GM13976 (cell line): ENCODE data around the gene RGS16.
"Not testable (repeated sequence)": the region's sequence is repeated elsewhere in the genome, so short reads cannot be mapped to it uniquely, and the experiment has no call there.

Source experiments
- DNase-seq: peaks from one replicate; pipeline ENCODE4 v3.0.0; 2012; ENCODE audit warnings: low spot score
- in situ Hi-C: fragments of 300-500 bp; cut with MboI; formaldehyde crosslinking; loops from one replicate; pipeline ENCODE4 v1.12.0; 2022; ENCODE audit warnings: low sequenced_read_pairs, mixed read lengths, inconsistent platforms; ENCODE audit not compliant: unreplicated experiment
- TF ChIP-seq, protein P1 (sequence below): IDR thresholded peaks from 2 replicates; pipeline ENCODE4 v1.5.1; 2012; ENCODE audit warnings: borderline replicate concordance, mild to moderate bottlenecking; ENCODE audit not compliant: insufficient read depth; ENCODE audit errors: extremely low read depth, missing control alignments, control extremely low read depth

The RGS16 gene

DNA sequence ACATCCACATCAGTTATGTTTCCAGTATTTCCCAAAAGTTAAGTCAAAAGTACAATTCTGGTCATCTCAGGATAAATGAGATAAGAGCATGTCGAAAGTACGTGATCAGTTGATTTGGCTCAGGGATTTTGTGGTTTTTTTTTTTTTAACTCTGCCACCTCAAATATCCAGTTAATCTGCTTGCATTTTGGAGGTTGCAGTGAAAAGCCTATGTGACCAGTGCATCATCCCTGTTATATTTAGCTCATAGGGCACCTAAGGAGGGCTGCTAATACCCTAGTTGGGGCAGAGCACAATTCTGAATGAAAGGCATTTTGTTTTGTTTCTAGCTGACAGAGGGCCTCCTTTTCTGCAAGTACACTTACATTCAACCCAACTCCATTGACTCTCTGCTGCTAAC, 31.7 kb upstream of the RGS16 start:
- TF ChIP-seq, protein P1, sequence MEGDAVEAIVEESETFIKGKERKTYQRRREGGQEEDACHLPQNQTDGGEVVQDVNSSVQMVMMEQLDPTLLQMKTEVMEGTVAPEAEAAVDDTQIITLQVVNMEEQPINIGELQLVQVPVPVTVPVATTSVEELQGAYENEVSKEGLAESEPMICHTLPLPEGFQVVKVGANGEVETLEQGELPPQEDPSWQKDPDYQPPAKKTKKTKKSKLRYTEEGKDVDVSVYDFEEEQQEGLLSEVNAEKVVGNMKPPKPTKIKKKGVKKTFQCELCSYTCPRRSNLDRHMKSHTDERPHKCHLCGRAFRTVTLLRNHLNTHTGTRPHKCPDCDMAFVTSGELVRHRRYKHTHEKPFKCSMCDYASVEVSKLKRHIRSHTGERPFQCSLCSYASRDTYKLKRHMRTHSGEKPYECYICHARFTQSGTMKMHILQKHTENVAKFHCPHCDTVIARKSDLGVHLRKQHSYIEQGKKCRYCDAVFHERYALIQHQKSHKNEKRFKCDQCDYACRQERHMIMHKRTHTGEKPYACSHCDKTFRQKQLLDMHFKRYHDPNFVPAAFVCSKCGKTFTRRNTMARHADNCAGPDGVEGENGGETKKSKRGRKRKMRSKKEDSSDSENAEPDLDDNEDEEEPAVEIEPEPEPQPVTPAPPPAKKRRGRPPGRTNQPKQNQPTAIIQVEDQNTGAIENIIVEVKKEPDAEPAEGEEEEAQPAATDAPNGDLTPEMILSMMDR, result no peak

DNA sequence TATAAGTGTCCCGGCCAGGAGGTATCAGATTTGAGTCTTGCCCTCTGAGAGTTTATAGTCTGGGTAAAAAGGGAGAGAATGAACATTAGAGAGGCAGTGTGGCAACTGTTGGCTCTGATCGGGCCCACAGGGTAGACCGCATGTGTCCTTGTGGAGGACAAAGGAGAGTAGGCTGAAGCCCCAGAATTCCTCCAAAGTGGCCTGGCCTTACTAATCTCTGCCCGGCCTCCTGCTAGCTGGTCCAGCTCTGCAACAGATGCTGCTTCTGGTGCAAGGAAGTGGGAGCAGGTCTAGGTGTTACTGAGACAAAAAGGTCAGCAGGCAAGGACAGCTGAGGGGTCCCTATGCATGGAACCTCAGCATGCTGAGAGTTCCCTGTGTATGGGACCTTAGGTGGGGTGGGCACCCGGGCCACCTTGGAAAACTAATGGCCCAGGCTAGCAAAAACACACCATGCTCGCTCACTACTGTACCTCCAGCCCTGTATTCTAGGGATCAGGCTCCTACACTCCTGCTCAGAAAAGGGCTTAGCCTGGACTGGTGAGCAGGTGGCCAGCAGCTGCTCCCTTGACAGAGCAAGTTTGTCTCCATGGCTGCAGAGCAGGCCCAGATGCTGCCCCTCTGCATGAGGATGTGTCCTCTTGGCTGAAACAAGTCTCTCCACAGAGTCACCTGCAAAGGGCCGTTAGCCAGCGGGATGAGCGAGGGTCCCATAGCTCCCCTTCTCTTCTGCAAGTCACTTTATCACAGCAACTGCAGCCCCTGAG, 30.3 kb upstream of the RGS16 start:
- in situ Hi-C loops, result no loop called here
- no peak for DNase-seq
- TF ChIP-seq, protein P1, result no peak

More for the DNA sequence above, 31.7 kb upstream of the RGS16 start:
- no peak for DNase-seq
- in situ Hi-C loops, result no loop called here

DNA sequence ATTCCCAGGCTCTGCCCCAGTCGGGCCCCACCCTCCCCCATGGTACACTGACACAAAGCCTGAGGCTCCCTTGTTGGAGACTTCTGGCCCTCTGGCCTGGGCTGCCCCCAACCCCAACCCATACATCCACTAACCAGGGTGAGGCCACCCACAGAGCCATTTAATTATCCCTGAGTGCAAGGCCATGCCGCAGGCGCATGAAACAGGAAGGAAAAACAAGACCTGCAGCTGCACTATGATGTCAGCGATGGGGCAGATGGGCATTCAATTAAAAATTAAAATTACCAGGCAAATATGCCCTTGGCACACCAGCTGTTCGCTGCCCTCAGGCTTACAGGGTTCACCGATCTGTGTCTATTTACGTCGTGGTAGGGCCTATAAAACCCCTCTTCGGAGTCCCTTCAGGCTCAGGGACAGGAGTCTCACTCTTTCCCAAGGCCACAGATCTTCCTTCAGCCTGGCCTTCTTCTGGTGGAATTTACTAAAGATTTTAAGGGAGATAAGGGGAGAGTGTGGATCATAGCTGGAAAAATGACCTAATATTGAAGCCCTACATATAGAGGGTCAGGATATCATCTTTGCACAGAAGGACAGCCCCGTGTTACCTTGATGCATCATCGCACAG, 29.6 kb upstream of the RGS16 start:
- DNase-seq, result no peak
- in situ Hi-C loops, result no loop called here
- TF ChIP-seq, protein P1, result no peak

DNA sequence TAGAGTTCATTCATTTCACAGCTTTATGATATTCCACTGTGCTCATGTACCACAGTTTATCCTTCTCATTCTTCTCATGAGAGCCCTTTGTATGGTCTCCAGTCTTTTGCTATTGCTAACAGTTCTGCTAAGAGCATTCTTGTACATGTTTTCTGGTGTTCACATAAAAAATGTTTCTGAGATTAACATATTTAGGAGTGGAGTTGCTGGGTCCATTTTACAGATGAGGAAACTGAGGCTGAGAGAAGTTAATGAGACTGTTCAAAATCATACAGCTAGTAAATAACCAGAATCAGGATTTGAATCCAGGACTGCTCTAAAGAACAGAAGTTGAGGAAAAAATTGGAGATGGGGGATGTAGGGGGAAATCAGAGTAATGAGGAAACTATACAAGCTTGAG, 28.8 kb upstream of the RGS16 start:
- TF ChIP-seq, protein P1, result no peak
- no peak for DNase-seq
- in situ Hi-C loops, result no loop called here

DNA sequence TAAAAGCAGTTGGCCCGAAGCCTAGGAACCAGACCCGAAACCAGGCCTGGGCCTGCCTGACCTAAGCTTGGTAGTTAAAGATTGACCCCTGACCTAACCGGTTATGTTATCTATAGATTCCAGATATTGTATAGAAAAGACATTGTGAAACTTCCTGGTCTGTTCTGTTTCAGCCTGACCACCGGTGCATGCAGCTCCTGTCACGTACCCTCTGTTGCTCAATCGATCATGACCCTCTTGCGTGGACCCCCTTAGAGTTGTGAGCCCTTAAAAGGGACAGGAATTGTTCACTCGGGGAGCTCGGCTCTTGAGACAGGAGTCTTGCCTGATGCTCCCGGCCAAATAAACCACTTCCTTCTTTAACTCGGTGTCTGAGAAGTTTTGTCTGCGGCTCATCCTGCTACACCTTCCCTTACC, 28.3 kb upstream of the RGS16 start:
- DNase-seq, in situ Hi-C loops: not testable (repeated sequence)

DNA sequence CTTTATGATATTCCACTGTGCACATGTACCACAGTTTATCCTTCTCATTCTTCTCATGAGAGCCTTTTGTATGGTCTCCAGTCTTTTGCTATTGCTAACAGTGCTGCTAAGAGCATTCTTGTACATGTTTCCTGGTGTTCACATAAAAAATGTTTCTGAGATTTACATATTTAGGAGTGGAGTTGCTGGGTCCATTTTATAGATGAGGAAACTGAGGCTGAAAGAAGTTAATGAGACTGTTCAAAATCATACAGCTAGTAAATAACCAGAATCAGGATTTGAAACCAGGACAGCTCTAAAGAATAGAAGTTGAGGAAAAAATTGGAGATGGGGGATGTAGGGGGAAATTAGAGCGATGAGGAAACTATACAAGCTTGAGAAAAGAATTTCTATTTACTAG, 27.8 kb upstream of the RGS16 start:
- DNase-seq, result no peak
- in situ Hi-C loops, result no loop called here
- TF ChIP-seq, protein P1, result no peak

DNA sequence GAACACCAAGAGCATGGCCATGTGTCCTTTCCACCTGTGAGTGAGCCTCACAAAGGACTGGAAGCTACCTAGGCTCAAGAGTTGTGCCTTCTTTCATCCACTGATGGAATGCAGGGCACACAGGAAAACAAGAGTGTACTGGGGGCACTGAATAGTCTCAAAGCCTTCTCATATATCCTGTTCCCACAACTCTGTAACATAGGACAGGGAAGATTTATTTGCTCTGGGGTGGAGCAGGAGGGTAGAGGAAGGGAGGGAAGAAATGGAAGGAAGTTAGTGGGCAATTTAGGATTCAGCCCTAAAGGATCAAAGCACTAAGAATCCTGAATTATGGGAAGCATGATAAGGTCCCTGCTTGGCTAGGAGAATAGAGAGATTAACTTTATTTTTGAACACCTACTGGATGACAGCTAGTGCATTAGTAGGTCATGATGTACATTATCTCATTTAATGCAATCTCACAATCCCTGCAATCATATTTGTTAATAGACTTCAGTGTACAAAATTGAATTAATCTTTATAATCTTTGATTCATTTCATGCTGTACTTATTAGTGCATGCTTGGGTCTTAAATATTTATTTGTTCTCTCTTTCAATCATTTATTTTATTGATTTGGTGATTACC, 27.0 kb upstream of the RGS16 start:
- TF ChIP-seq, protein P1, result no peak
- in situ Hi-C loops, result no loop called here
- DNase-seq, result no peak
